ENCODE data around the gene FHOD3.
"Not testable (repeated sequence)": the region's sequence is repeated elsewhere in the genome, so short reads cannot be mapped to it uniquely, and the experiment has no call there.

FHOD3 gene

DNA sequence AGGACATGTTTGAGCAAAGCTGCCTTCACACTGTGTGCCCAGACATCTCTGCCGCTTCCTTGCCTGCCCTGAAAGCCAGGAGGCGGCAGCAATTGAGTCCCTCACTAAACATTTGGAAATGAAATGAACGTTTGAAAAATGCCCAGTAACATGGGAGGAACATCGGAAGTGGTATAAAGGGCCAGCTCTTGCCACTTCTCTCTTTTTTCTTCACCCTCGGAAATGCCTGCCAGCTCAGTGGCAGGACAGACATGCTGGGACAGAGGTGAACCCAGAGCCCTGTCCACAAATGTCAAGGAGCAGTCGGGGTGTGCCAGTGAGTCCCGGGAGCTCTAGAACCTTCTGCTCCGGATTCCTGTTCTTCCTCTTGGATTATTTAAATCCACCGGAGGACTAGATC, 485.2 kb downstream of the FHOD3 start:
- DNase-seq (ENCODE audit: low read depth in 2 of 2): no peak

DNA sequence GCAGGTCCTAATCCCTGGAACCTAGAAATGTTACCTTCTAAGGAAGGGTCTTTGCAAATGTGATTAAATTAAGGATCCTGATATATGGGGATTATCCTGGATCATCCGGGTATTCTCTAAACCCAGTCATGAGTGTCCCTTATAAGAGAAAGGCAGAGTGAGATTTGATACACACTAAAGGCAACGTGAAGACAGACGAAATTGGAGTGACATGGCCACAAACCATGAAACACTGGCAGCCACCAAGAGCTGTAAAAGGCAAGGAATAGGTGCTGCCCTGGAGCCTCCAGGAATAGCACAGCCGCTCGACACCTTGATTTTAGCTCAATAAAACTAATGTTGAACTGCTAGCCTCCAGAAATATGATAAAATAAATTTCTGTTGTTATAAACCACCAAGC, 486.3 kb downstream of the FHOD3 start:
- no peak for DNase-seq (ENCODE audit: low read depth in 2 of 2)

DNA sequence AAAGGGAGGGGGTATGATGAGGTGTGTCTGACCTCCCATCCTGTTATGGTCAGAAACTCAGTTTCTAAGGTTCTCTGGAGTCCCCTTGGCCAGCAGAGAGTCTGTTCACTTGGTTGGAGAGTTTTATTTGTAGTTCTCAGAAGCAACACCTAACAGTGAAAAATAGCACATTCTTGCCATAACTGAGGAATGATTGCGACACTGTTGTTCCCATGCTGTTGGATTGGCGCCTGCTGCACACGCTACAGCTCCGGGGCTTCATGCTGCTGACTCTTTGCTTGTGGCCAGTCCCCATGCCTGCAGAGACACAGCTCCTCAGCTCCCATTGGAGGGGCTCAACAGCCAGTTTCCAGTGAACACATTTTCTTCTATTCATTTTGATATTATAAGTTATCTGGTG, 489.2 kb downstream of the FHOD3 start:
- DNase-seq (ENCODE audit: low read depth in 2 of 2): no peak

DNA sequence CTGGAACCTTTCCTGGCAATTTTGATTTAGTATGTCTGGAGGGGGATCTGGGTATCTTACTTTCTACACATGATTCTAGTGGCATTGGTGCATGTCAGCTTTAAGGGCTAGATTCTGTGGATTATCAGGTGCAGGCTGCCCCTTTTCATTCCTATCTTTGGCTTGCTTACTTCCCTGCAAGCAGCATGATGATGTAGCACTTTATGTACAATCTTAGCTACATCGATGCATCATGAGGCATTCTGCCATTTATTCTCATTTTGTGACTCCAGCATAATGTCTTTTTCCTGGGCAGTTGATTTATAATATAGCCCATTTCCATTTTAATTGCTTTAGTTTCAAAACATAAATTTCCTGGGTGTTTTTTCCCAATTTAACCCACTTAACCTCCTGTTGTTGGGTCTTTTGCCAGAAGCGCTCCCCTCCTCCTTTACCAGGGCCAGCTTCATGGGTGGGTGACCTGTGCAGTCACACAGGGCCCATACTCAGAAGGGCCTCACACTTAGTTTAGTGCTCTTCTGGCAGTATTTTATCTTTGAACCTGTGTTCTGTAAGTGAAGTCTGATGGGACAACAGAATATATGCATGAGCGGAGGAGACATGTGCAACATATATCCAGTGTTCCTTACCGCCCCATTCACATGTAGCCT, 495.2 kb downstream of the FHOD3 start:
- DNase-seq (ENCODE audit: low read depth in 2 of 2): no peak

DNA sequence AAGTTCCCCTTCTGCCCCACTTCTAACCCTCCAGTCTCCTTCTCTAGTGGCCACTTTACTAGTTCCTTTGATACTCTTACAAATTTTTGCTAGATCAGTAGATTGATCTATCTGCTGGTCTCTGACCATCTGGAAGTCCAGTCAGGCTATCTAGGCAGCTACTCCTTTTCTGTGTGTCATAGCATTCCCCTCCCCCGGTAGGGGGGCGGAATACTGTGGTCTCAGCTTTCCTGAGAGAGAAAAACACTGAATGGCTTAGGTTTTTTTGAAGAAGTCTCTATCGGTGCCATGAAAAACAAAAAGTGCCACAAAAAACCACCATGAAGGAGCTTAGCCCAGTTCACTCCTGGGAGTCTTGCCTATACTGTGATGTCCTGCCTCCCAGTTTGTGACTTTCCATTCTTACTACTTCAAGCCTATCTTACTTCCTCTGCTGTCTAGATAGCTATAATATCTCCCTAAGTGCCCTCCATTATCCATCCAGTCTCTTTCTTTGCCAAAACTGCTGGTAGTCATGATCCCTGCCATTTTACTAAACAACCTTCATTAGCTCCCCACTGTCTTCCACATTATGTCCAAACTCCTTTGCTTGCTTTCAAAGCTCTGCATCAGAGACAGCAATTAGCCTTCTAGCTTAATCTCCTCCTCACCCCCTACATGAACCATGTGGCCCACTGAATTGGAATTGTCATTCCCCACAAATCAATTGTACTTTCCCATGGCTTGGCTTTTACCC, 501.4 kb downstream of the FHOD3 start:
- no peak for DNase-seq (ENCODE audit: low read depth in 2 of 2)

DNA sequence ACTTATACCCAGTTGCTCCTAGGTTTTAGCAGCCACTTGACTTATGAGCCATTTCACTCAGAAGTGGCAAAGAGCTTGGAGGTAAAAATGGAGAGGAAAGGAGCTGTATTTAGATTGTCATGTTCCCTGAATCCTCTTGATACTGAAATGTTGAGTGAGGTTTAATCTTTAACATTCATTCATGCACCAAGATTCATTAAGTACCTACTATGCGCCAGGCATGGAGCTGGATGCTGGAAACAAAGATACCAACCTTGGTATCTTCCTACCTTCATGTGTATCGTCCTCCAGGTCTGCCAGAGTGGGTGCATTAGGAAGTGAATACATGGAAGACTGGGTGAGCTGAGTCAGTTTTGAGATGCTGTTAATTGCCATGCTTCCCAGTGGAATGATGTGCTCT, 507.6 kb downstream of the FHOD3 start:
- DNase-seq (ENCODE audit: low read depth in 2 of 2): no peak

DNA sequence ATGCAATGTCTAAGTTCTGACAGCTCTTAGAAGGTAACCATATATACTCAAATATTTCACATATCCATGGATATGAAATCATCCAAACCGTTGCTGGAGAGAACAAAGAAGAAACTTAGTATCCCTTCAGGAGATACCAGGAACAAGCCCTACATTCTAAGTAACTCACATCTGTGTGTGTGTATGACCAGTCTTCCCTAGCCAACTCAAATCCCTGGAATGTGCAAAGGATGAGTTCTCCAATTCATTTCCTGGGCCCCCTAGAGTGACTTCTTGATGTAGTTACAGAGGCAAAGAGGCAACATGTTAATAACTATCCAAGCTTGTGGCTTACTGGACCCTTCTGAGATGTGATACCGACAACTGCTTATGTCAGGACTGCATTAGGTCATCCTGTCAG, 511.2 kb downstream of the FHOD3 start:
- no peak for DNase-seq (ENCODE audit: low read depth in 2 of 2)

DNA sequence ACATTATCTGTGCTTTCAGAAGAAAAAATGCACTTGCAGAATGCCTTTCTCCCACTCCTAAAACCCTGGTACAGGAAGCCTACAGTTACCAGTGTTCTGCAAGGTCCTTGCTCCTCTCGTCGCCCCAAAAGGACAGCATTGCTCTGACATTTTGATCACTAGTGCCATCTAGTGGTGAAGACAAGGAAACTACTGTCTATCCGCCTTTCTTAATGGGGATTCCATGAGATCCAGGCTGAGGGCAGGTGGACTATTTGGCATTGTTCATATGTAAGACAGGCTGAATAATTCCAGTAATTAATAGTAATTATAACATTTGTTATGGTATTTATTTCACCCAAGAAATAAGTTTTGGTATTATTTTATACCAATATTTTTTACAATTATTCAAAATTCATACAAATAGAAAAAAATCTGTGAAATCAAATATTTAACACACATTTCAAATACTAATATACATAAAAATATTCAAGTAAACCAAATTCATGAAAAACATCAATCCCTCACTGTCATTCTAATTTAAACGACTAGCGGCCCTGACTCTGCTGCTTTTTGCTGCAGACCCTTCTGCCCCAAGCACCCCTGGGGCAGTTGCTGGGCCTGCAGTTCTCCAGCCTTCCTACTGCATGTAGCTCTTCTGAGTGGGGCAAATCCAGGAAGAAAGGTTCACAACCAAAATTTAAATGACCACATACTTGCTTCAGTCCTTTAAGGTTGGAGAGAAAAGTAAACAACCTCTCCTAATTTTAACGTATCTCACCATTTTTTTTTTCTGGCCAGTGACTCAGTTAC, 512.3 kb downstream of the FHOD3 start:
- DNase-seq (ENCODE audit: low read depth in 2 of 2): no peak

DNA sequence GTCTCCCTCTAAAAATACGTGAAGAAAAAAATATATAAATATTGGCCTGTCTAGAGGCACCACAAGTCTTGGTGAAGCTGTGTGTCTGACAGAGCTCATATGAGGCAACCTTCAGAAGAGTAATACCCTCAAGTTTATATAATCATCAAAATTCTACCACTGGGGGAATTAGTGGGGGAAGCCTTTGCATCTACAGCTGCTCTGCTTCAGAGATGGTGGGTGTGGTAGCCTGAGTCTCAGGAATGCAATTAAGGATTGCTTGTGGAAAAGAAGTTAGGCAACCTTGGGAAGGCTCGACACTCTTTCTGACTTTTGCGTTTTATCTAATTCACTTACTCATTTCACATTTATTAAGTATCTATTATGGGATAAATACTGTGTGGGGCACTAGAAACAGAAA, 513.9 kb downstream of the FHOD3 start:
- no peak for DNase-seq (ENCODE audit: low read depth in 2 of 2)

DNA sequence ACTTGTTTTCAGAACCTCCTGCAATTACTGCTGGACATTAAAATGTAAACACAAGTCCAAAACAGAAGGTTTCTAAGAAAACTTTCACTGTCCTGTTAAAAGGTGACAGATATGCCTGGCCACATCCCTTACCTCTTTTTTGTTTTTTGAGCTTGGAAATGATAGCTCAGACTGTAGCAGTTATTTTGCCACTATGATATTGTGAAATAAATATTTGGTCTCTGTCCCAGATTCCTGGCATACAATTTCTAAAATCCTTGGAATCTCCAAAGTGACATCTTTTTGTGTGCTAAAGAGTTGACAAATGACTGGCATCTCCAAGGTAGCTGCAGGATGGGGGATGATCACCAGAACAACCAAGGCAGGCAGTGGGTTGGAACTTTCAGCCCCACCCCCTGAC, 514.4 kb downstream of the FHOD3 start:
- no peak for DNase-seq (ENCODE audit: low read depth in 2 of 2)

DNA sequence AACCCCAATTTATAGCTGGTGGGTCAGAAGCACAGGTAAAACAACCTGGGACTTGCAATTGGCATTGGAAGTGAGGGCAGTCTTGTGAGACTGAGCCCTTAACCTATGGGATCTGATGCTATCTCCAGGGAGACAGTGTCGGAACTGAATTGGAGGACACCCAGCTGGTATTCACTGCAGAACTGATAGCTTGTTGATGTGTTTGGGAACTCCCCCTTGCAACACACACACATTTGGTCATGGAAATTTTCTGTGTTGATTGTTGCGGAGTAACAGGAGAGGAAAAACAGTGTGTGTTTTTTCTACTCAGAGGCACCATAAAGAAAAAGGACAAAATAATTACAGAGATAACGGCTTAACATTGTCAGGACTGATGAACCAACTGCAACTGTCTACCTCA, 515.2 kb downstream of the FHOD3 start:
- DNase-seq (ENCODE audit: low read depth in 2 of 2): no peak

DNA sequence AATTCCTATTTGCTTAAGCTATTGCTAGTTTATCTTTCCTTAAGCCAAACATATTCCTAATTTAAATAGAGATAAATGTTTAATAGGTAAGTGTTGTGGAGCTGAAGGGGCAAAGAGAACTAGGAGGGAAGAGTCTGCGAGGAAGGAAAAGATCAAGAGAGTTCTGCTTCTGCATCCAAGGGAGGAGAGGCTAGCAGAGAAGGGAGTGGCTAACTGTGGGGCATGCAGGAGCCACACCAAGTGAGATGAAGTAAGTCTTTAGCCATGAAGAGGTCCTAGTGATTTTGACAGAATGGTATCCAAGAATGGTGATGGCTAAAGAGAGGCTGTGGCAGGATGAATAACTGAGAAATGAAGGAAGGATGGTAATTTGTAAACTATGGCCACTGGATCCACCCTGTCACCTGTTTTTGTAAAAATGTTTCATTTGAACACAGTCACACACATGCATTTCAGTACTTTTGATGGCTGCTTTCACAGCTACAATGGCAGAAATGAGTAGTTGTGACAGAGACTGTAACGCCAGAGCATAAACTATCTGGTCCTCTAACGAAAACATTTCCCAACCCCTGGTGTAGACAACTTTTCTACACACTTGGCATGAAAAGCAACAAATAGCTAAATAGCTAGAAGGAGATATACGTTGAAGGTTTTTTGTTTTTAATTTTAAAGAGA, 515.7 kb downstream of the FHOD3 start:
- DNase-seq (ENCODE audit: low read depth in 2 of 2): no peak

DNA sequence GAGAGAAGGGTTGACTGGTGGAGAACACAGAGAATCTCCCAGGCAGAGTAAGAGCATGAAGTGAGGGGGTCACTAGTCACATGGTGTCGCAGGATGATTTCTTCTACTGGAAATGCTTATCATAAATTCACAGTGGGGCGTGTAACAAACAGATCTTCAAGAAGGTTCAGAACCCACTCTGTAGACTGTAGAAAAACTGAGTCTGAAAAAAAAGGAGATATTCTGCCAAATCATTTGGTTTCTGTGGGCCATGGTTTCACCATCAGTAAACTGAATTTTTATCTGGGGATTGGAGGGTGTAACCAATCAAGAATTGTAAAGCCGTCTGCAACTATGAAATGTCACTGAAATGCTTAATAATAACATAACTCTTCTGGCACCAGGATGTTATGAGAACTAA, 516.3 kb downstream of the FHOD3 start:
- no peak for DNase-seq (ENCODE audit: low read depth in 2 of 2)

DNA sequence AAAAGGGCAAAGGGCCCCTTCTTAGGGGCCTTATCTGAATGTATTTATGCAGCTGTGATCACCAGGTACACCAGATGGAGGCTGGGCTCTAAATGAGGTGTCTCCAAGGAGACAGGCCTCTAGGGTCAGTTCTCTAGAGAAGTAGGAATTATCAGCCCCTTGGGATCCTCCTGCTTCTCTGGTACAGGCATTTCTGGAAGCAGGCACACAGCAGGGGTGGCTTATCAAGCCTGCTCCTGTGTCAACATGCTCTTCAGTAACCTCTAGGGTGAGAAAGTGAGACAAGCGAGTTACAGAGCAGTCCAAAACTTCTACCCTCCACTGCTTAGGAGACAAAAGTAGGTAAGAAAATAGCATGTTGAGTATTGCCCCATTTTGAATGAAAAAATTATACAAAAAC, 517.5 kb downstream of the FHOD3 start:
- no peak for DNase-seq (ENCODE audit: low read depth in 2 of 2)

DNA sequence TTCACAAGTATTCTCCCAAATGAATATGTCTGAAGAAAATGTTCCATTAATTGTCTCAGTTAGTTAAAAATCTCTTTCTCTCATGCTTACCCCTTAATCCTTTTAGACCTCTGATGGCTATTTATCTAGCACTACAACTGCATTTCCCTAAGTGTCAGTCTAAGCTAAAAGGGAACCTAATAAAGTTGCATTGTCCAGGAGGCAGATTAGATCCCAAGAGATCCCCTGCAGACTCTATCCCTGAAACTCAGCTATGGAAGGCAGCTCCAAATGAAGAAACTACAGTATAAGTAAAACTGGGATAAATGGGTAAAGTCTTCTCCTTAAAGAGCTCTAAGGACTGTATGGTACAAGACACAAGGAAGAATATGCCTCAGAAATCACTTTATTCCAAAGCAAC, 518.6 kb downstream of the FHOD3 start:
- DNase-seq (ENCODE audit: low read depth in 2 of 2): not testable (repeated sequence)

DNA sequence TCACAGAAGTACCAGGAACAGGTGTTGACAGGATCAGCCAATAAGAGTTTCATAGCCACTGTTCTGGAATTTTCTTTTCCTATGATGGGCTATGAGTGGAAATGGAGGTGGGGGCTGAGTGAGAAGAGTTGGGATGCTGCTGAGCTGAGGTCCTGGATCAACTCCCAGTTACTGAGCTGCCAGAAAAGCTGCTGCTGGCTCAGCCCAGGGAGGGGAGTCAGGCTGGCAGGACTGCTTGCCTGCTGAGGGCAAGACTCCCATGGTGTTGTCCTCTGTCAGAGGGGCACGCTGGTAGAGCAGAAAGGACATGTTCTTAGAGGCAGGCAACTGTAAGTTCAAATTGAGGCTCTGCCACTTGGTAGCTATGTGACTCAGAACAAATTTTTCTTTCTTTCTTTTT, 519.5 kb downstream of the FHOD3 start:
- DNase-seq (ENCODE audit: low read depth in 2 of 2): no peak

DNA sequence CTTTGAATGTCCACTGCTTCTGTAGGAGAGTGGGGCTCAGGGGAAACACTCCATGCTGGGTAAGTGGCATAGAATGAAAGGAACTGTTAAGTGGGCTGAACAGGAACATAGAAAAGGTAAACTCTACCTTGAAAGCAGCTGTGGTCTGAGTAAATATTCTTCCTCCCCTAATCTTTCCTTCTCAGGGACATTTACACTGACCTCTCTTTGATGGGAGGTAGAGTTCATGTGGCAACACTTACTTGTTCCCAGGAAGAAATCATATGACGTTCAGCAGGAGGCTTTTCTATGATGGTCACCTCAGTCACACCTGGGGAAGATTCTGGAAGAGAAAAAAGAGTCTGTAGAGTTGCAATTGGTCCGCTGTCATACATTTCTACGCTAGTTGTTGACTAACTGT, 521.1 kb downstream of the FHOD3 start:
- no peak for DNase-seq (ENCODE audit: low read depth in 2 of 2)

DNA sequence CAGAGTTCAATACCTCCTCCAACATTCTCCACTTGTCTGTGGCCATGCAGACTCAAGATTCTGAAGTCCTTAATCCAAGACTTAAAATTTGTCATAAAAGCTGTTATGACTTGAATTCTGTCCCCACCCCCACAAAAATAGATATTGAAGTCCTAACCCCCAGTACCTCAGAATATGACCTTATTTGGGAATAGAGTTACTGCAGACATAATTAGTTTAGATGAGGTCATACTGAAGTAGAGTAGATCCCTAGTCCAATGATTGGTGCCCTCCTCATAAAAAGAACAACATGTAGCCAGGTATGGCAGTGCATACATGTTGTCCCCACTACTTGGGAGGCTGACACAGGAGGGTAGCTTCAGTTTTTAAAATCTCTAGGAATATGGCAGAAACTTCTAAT, 522.1 kb downstream of the FHOD3 start:
- DNase-seq (ENCODE audit: low read depth in 2 of 2): no peak

DNA sequence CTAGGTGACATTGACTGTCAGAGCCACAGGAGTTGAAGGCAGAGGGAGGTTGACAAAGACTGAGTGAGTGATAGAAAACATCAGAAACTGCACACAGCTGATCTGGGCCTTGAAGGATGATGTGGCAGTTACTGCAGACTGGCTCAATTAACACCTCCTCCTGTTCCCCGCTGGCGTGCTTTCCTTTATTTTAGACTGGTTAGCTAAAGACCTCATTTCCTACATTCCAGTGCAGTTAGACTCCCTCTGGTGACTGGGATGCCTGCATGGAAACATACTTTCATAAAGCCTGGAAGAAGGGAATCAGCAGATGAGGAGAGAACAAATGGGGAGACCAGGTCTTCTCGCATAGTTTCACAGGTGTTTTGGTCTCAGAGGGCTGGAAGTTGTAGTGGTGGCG, 524.2 kb downstream of the FHOD3 start:
- no peak for DNase-seq (ENCODE audit: low read depth in 2 of 2)

DNA sequence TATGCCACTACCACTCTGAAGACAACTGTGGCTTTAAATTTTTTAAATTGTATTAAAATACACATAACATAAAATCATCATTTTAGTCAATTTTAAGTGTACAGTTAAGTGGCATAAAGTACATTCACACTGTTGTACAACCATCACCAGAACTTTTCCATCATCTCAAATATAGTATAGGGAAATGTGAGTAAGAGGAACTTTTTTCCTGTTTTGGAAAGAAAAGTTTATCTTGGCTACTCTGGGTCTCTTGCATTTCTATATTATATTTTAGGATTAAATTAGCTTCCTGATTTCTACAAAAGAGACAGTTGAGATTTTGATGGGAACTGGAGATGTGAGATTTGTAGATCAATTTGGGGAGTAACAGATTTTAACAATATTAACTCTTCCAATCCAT, 528.0 kb downstream of the FHOD3 start:
- DNase-seq (ENCODE audit: low read depth in 2 of 2): no peak

DNA sequence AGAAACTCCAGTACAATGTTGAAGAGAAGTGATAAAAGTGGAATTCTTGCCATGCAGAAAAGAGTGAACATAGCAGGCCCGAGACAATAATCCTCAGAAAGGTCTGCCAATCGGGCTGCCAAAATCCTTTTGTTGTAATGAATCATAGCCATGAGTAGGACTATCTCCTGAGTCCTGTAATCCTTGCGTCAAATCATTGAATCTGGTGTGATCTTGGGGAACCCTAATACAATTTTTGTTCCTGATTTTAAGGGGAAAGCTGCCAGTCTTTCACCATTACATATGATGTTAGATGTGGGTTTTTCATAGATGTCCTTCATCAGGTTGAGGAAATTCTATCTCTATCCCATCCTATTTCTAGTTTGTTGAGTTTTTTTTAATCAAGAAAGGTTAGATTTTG, 529.0 kb downstream of the FHOD3 start:
- DNase-seq (ENCODE audit: low read depth in 2 of 2): no peak

DNA sequence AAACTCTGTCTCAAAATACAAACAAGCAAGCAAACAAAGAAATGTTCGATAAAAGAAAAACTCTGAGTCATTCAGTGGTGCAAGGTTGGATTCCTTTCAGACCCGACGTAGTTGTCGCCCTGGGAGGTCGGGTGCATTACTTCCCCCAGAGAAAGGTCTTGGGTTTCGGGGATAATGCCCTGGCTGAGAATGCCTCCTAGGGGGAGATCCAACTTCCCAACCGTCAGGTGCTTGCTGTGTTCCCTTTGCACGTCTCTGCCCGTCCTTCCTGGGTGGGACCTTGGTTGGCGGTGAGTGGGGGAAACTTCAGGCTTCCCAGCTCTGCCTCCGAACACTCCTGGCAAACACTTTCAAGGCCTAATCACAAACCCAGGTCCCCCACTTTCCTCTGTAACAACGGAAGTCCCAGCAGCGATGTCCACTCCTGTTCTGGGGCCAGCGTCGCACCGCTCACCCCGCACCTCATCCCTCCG, 530.7 kb downstream of the FHOD3 start:
- peak in 1 of 2 donors; percentile 5 for DNase-seq (ENCODE audit: low read depth in 2 of 2)

Data from stimulated activated CD8-positive, alpha-beta memory T cell treated with anti-CD3 and anti-CD28 coated beads, Interleukin-7, amount 100 ng/mL, for 4 hours (primary cell).